Mammary epithelial cell (primary cell): ENCODE results near the gene TRABD2B.

Experiments
- EZH2 ChIP-seq: IDR thresholded peaks from 2 replicates; pipeline ENCODE4 v1.6.1; 2012; ENCODE audit warnings: low read length, inconsistent platforms, borderline replicate concordance
- TF ChIP-seq, protein P1 (sequence below), 2 donors: IDR thresholded peaks in 1 of 2; conservative IDR thresholded peaks in 1 of 2; 2 replicates each; pipeline ENCODE4 v1.5.1; 2011 to 2012; ENCODE audit warnings: inconsistent platforms in 2 of 2, low read length in 2 of 2, mild to moderate bottlenecking in 2 of 2, control low read depth in 1 of 2, low read depth in 1 of 2; ENCODE audit not compliant: insufficient read depth in 1 of 2; ENCODE audit errors: extremely low read depth in 1 of 2

DNA sequence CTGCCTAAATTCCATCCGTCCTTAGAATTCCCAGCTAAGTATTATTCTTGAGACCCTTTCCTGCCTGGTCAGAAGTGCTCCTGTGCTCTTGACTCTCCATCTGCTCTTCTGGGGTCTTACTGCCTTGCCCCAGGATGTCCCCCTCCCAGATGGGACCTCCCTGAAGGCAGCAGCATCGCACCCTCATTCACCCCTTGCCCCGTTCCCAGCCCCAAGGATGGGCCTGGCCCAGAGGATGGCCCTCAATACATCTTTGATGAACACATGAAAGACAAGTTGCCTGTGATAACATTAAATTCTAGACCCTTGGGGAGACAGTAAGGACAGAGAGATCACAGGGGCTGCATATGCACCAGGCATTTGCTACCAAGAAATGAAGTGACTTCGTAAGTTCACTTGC is 167.2 kb downstream of the TRABD2B start:
- TF ChIP-seq, protein P1, sequence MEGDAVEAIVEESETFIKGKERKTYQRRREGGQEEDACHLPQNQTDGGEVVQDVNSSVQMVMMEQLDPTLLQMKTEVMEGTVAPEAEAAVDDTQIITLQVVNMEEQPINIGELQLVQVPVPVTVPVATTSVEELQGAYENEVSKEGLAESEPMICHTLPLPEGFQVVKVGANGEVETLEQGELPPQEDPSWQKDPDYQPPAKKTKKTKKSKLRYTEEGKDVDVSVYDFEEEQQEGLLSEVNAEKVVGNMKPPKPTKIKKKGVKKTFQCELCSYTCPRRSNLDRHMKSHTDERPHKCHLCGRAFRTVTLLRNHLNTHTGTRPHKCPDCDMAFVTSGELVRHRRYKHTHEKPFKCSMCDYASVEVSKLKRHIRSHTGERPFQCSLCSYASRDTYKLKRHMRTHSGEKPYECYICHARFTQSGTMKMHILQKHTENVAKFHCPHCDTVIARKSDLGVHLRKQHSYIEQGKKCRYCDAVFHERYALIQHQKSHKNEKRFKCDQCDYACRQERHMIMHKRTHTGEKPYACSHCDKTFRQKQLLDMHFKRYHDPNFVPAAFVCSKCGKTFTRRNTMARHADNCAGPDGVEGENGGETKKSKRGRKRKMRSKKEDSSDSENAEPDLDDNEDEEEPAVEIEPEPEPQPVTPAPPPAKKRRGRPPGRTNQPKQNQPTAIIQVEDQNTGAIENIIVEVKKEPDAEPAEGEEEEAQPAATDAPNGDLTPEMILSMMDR (conservative IDR thresholded peaks at IDR 0.05 in 1 of 2, IDR thresholded peaks at IDR 0.05 in 1 of 2; ENCODE audit: extremely low read depth in 1 of 2, insufficient read depth in 1 of 2, low read depth in 1 of 2, low read length in 2 of 2) = no peak
- no peak for TF ChIP-seq EZH2
